GM18511 (cell line): ENCODE results near the gene SIK3.

Source experiments
- ATAC-seq: cut with Tn5 transposase; IDR thresholded peaks from one replicate; pipeline ENCODE4 v1.9.1; 2021; ENCODE audit warnings: mild to moderate bottlenecking, moderate library complexity; ENCODE audit not compliant: unreplicated experiment

SIK3 gene

DNA sequence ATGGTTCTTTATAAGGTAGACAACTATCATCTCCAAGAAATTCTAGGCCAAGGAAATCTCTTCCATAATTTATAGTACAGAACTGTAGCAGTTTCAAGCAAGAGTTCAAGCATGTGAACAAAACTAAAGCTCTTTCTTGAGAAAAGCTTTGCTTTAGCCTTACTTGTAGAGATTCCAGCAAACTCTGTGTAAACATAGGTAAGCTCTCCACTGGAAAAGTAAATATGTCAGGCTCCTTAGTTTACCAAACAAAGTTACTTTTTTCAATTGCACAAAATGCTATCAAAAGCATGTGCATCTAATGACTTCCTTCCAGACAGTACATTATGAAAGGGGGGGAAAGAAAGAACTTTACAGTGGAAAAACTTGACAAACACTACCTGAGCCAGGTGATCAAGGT, 125.0 kb downstream of the SIK3 start:
- ATAC-seq: no peak

DNA sequence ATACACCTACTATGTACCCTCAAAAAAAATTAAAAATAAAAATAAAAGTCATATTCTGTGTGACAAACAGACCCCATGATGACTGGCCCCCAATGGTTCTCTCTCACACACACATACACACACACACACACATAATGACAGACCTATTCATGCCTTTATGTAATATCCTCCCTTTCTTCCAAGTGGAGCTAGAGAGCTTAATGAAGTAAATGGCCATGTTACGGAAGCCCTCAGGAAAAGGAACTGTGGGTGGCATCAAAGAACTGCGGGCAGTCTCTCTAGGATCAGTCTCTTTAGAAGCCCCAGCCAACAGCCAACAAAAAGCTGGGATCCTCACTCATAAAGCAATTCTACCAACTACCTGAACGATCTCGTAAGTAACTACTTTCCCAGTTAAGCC, 125.5 kb downstream of the SIK3 start:
- no peak for ATAC-seq

DNA sequence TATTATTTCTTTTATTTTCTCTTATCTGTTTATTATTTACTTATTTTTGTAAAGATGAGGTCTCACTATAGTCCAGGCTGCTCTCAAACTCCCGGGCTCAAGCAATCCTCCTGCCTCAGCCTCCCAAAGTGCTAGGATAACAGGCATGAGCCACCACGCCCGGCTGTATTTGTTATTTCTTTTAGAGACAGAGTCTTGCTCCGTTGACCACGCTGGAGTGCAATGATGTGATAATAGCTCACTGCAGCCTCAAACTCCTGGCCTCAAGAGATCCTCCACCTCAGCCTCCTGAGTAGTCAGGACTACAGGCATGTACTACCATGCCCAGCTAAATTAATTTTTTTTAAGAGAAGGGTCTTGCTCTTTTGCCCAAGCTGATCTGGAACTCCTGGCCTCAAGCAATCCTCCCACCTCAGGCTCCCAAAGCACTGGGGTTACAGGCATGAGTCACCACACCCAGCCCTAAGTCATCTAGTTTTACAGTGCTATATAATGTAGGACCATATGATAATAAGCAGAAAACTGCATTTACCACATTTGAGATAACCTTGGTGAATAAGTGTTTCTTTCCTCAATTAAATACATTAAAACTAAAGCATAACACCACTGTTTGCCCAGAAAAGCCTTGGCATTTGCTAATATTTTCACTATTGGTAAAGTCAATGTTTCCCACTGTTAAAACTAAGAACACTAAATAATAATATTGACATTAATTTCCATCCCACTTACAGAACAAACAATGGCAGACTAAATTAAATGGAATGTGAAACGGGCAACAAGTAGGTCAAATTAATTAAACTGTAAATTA, 127.5 kb downstream of the SIK3 start:
- no peak for ATAC-seq

DNA sequence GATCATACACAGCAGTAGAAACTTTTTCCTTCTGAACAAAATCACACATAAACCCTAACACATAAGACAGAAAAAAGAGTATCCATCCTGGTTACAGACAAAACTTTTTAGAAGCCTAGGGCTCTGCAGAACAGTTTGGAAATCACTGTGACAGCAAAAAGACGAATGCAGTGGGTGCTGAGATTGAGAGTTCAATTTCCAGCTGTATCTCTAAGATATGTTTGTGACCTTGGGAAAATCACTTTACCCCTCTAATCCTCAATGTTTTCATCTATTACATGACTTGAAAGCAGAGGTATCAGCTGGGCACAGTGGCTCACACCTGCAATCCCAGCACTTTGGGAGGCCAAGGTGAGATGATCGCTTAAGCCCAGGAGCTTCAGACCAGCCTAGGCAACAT, 128.5 kb downstream of the SIK3 start:
- ATAC-seq: no peak

DNA sequence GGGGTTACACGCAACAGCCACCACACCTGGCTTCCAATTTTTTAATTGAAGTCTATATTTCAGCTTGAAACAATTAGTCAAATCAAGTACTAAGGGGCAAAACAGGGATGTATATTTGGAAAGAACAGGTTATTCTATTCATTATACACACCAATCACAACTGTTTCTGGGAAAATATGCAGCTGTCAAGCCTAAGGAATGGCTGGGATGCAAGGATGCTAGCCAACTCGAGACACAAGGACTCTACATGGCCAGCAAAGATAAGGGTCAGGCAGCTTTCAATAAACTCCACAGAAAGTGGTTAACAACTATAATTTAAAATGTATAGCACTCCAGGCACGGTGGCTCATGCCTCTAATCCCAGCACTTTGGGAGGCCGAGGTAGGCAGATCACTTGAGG, 134.0 kb downstream of the SIK3 start:
- ATAC-seq: no peak

DNA sequence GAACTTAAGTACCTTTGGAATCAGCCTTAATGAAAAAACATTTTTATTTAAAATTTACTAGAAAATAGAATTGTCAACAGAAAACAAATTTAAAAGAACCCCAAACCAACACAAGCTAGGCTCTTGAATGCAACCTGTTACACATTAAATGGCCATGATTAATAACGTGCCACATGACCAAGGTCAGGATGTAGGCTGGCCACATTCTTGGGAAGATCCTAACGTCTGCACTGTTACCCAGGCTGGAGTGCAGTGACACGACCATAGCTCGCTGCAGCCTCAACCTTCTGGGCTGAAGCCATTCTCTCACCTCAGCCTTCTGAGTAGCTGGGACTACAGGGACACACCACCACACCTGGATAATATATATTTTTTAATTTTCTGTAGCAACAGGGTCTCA, 134.4 kb downstream of the SIK3 start:
- ATAC-seq: no peak

DNA sequence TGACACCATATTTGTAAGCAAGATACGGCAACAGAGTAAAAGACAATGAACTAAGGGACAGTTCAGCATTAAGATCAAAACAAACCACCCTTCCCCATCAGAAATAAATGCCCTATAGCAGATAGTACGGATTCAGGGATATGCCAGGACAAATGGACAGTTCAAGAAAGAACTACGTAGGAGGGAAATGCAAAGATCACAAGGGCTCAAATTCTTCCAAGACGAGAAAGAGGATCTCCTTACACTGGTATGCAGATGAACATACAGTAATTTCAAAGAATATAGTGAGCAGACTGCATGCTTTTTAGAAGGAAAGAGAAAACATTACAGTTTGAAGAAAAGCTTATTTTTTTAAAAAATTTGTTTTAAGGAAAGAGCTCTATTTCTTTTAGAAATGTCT, 136.1 kb downstream of the SIK3 start:
- ATAC-seq: no peak

DNA sequence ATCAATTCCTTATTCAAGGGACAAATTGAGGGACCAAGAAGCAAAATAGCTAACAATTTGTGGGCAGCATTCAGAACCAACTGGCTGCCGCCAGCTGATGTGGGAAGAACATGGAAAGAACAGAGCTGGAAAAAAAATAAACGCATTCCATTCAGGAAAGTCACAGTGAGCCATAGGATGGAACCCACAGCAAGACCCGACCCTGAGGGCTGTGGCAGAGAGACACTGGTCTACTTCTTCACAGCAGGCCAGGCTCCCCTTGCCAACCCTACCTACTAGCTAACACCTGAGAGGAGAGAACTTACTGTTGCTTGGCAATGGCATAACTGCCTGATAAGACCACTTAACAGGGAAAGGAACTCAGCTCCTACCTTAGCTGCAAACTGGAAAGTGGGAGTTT, 137.3 kb downstream of the SIK3 start:
- ATAC-seq: no peak

DNA sequence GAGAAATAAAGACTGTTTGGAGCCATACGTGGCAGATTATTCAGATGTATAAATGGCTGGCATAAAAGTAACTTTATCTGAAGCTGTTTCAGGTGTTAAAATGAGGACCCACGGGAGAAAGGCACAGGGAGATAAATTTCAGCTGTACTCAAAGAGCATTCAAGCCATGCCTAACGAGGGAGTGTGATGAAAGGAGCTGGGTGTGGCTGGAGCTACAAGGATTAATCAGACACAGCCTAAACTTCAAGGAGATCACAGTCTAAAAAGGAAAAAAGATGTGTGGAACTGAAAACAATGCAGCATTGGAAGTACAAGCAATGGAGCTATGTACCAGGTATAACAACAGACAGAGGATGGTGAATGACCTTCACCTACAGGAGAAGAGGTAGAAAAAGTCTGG, 140.0 kb downstream of the SIK3 start:
- no peak for ATAC-seq

DNA sequence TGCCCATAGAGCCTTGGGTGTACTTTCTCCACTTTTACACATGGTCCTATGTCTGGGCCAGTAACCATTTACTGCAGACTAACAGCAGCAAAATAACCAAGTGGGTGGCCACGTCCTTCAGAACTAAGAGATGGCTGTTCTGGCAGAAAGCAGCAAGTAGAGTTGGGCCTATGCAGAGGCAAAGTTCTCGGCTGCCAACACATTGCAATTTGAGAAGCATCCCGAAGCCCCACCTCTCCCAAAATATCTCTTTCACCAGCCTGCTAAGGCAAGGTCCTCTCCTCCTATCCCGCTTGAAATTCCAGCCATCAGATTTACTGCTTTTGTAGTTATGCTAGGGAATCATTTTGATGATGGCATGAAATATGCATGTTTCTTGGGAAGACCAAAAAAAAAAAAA, 142.3 kb downstream of the SIK3 start:
- no peak for ATAC-seq

DNA sequence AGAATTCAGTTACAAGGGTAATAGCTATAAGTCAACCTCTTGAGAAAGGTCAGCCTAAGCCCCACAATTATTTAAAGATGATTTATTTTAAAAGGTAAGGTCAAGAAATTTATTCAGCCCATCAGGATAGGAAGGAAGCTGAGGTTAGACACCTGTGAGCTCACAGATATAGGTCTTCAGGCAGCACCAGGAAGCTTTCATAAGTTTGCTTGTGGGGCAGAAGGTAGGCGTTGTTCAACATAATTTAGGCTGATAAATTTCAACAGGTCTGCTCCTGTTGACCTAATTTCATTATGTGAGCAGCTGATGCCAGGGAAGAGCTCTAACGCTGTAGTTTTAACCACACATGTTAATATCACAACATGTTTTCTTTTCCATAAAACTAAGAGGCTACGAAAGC, 142.7 kb downstream of the SIK3 start:
- no peak for ATAC-seq

DNA sequence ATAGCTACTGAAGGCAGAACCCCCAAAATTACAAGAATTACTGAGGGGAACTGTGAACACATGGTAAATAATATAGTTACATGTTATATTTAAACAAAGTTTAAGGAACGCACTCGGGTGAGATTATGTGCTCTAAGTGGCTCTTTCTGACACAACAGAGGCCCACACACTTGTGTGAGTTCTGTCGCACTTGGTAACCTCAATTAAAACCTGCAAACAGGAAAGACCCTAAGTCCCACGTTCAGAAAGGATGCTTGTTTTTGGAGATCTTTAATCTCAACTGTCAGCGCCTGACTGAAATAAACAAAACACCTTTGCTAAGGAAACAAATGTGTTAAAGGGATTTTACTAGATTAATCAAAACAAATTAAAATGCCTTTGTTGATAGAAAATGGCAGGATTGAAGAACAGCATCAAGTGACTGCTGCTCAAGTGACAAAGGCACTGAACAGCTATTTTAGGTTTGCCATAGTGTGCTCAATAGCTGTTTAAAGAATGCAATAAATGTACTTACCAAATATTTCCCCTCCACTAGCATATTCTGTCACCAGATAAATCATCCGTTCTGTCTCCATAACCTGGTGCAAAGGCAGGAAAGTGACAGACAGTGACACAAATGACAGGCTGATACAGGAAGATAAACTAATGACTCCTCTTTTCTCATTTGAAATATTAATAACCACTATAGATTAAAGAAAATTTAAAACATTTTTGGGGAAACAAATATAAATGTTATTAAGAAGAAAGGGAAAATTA, 144.5 kb downstream of the SIK3 start:
- no peak for ATAC-seq

DNA sequence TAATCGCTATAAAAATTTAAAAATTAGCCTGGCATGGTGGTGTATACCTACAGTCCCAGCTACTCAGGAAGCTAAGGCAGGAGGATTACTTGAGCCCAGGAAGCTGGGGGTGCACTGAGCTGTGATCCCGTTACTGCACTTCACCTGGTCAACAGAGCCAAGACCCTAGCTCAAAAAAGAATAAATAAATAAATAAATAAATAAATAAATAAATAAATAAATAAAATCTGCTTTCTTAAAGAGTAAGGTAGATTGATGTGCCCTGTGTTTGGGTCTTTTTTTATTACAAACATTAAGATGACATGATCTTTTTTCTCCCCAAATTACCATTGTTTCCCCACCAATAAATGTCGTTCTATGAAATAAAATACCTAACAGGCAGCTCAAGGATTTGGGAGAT, 146.5 kb downstream of the SIK3 start:
- ATAC-seq: no peak

DNA sequence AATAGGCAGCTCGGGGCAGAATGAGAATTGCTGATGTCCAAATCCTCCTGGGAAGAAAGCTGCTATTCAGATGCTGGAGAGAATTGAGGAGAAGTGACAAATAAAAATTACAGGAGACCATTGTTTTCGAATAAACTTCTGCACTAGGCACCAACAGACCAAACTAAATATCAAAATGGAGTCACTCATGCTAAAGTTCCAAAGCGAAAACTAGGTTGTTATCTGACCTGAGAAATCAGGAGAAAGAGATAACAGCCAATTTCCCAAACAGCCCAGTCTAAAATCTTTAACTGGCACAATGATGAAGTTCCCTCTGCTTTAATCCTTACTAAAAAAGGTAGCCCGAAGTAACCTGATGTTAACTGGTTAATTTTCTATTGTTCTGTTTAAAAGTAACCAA, 148.0 kb downstream of the SIK3 start:
- ATAC-seq: no peak

DNA sequence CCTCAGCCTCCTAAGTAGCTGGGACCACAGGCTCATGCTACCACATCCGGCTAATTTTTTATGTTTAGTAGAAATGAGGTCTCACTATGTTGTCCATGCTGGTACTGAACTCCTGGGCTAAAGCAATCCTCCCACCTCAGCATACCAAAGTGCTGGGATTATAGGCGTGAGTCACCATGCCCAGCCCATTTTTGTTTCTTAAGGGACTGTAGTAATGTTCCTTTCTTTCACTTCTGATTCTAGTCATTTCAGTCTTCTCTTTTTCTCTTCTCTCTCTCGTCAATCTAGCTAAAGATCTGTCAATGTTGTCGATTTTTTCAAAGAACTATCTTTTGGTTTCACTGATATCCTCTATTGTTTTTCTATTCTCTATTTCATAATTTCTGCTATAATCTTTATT, 149.8 kb downstream of the SIK3 start:
- no peak for ATAC-seq

DNA sequence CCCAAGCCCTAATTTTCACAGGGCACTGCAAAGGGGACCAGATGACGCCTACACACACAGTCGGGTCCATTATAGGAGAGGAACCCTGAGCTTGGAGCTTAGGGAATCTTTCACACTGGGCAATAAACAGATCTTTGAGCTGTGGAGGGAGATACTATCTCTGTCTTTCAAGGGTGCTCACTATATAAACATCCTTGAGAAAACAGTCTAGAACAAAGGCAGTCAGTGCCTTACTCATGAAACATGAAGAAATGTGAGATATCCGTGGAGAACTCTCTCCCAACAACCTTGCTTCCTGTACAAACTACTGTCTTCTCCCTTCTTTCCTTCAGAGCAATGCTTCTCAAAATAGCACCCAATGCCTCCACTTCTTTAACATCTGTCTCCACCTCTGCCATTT, 151.8 kb downstream of the SIK3 start:
- ATAC-seq: no peak

DNA sequence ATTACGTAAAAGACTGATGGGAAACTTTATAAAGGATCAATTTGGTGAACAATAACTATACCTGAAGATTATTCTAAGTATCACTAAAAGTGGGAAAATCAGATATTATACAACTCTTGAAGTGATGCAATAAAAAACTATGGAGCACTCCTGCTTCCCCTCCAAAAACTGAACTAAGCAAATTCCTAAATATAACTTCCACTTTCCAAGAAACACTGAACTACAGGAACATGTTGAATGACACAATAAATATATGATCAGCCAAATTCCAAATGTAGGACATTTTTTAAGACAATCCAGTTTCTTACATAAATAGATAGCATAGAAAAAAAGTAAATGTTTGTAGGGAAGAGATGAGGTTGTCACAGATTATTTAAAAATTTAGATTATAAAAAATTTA, 158.7 kb downstream of the SIK3 start:
- no peak for ATAC-seq

DNA sequence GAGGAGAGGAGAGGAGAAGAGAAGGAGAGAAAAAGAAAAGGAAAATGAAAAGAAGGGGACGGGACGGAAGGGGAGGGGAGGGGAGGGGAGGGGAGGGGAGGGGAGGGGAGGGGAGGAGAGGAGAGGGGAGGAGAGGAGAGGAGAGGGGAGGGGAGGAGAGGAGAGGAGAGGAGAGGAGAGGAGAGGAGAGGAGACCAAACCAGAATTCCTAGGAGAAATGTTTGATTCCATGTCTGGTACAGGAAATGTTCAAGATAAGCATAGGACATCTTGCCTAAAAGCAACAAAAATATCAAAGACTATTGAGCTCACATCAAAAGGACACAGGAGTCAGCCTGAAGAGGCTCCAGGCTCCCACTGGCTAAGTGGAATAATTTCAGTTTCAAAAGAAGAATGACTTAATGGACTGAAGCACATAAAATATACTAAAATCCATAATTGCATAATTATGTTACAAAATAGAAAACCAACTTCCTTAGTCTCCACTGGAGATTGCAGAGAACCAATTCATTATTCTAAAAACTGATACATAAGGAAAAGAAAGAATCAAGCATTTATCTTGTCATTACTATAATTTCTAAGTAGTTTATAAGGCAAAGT, 159.7 kb downstream of the SIK3 start:
- ATAC-seq: no peak

DNA sequence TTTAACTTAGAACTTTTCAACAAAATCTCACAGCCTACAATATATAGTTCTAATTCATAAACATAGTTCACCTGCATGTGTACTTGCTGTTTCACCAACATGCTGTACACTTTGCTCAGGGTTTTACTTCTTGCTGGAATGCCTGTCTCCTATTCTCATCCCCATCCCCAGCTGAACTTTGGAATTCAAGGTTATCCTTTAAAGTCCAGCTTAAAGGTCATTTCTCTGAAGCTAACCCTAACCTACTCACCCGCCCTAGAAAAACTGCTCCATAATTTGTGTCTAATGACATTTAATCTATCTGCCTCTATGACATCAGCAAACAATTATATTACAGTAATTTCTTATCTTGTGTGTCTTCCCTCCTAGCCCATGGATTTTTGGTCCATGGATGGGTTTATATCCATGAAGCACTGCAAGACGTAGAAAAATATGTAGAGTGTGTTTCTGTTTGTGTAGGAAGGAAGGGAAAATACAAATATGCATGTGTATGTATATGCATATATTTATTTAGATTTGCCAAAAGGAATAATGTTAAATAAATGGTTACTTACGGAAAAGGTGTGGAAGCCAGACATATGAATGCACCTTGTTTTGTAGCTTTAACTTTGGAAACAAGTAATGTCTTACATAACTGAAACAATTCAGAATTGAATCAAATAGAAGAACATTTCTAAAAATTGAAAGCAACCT, 161.3 kb downstream of the SIK3 start:
- no peak for ATAC-seq

DNA sequence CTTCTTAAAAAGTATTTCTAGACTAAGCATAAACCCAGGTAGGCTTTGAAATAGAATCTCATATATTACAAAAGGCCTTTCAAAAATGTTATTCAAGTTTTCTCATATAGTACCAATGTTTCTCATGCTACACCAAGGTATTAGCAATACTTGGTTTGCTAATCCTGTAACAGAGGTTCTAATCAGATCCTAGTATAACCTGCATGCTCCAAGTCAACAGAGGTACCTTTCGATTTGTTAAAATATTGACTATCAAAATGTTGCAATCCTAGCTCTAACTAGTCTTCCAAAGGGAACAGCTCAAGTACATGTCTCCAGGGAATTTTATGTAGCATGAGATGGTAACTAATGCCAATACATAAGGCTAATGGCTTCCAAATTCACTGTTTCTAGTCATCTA, 162.7 kb downstream of the SIK3 start:
- ATAC-seq: no peak

DNA sequence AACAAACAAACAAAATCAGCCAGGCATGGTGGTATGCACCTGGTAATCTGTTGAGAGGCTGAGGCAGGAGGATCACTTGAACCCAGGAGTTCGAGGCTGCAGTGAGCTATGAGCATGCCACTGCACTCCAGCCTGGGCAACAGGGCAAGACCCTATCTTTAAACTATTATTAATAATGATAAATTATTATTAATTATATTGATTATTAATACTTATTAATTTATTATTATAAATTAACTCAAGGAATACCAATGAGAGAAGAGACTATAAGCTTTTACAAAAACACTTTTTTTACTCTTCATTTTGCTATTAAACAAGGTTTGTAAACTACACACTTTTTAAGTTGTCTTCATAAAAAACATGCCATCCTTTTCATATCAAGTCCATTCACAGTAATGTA, 163.1 kb downstream of the SIK3 start:
- no peak for ATAC-seq

DNA sequence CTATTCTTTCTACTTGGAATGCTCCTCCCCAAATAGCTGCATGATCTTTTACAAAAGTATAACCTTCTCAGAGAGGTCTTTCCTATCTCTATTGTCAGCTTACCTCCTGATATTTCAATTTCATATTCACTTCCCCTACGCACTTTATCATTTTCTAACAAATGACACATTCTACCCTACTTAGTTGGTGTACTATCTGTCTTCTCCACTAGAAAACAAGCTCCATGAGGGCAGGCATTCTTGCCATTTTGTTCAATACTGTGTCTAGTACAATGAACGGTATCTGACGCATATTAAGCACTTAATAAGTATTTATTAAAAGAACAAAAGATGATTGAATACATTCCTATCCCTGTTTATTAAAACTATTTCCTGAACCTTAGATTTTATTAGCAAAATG, 164.3 kb downstream of the SIK3 start:
- ATAC-seq: no peak
